DOHH2 (cell line): ENCODE measurements around the gene EBPL.

Source experiments
- H3F3A ChIP-seq: fragments of 200-600 bp; sonication (generic), shearing (Covaris generic); 2 replicates; pipeline ENCODE4 v1.6.0; 2016; ENCODE audit warnings: antibody characterized with exemption, mild to moderate bottlenecking; ENCODE audit not compliant: control insufficient read depth, insufficient read depth
- H3K27ac ChIP-seq: fragments of 200-600 bp; sonication (generic); 2 replicates; pipeline ENCODE4 v1.5.1; 2014; ENCODE audit warnings: low read depth, mild to moderate bottlenecking, low read length, moderate library complexity
- H3K27me3 ChIP-seq: fragments of 200-600 bp; sonication (generic); 2 replicates; pipeline ENCODE4 v1.6.1; 2014; ENCODE audit warnings: mild to moderate bottlenecking, low read length, mixed read lengths; ENCODE audit not compliant: control insufficient read depth
- H3K36me3 ChIP-seq: fragments of 200-600 bp; sonication (generic); 2 replicates; pipeline ENCODE4 v1.6.1; 2014; ENCODE audit warnings: mild to moderate bottlenecking, low read length, moderate library complexity, mixed read lengths; ENCODE audit not compliant: control insufficient read depth
- H3K4me1 ChIP-seq: fragments of 200-600 bp; sonication (generic); 2 replicates; pipeline ENCODE4 v1.6.1; 2014; ENCODE audit warnings: mild to moderate bottlenecking, low read length, mixed read lengths; ENCODE audit not compliant: control insufficient read depth
- H3K4me2 ChIP-seq: fragments of 200-600 bp; sonication (generic); 2 replicates; pipeline ENCODE4 v1.6.0; 2014; ENCODE audit warnings: mild to moderate bottlenecking, low read length, moderate library complexity
- H3K4me3 ChIP-seq: fragments of 200-600 bp; sonication (generic); 2 replicates; pipeline ENCODE4 v1.5.1; 2014; ENCODE audit warnings: mild to moderate bottlenecking, low read length, mixed read lengths
- H3K79me2 ChIP-seq: fragments of 200-600 bp; sonication (generic); 2 replicates; pipeline ENCODE4 v1.6.1; 2014; ENCODE audit warnings: mild to moderate bottlenecking, low read length, mixed read lengths; ENCODE audit not compliant: control insufficient read depth
- H3K9me2 ChIP-seq: fragments of 200-600 bp; sonication (generic); replicated peaks from 2 replicates; pipeline ENCODE4 v1.6.1; 2014; ENCODE audit warnings: mild to moderate bottlenecking, low read length, mixed read lengths; ENCODE audit not compliant: control insufficient read depth
- H3K9me3 ChIP-seq: fragments of 200-600 bp; sonication (generic); 2 replicates; pipeline ENCODE4 v1.6.1; 2014; ENCODE audit warnings: antibody characterized with exemption, low read length, mixed read lengths; ENCODE audit not compliant: control insufficient read depth, insufficient read depth
- H4K20me1 ChIP-seq: fragments of 200-600 bp; sonication (generic); 2 replicates; pipeline ENCODE4 v1.6.0; 2014; ENCODE audit warnings: low read depth, mild to moderate bottlenecking, antibody characterized with exemption, low read length, moderate library complexity; ENCODE audit not compliant: control insufficient read depth, insufficient read depth
- EZH2phosphoT487 ChIP-seq: fragments of 200-600 bp; sonication (generic); IDR thresholded peaks from 2 replicates; pipeline ENCODE4 v1.6.1; 2017; ENCODE audit warnings: borderline replicate concordance, mild to moderate bottlenecking, antibody characterized with exemption, low read length, moderate library complexity, mixed read lengths
- TF ChIP-seq, protein P1 (sequence below): fragments of 200-600 bp; sonication (generic); IDR thresholded peaks from one replicate; pipeline ENCODE4 v1.5.1; 2014; ENCODE audit warnings: antibody characterized with exemption, mild to moderate bottlenecking, low read depth, low read length; ENCODE audit not compliant: poor library complexity, severe bottlenecking

Gene EBPL

DNA sequence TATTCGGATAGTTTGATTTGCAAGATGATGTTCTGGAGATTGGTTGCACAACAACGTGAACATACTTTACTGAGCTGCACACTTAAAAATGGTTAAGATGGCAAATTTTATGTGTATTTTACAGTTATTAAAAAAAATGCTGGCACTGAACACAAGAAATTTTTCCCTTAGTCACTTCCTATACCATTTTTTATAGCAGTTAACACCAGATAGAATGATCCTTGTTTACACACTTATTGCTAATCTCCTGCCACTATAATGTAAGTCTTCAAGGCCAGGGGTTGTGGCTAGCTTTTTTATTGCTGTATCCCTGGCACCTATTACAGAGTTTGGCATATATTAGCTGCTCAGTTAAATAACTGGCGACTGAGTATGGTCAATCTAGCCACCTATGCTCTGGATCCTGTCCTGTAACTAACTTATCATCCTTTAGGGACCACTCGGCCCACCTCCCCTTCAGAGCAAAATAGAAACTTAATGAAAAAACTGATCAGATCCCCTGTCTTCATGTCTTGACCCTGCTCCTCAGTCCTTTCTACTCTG, 2.0 kb upstream of the EBPL start:
- TF ChIP-seq EZH2phosphoT487: no peak
- TF ChIP-seq, protein P1, sequence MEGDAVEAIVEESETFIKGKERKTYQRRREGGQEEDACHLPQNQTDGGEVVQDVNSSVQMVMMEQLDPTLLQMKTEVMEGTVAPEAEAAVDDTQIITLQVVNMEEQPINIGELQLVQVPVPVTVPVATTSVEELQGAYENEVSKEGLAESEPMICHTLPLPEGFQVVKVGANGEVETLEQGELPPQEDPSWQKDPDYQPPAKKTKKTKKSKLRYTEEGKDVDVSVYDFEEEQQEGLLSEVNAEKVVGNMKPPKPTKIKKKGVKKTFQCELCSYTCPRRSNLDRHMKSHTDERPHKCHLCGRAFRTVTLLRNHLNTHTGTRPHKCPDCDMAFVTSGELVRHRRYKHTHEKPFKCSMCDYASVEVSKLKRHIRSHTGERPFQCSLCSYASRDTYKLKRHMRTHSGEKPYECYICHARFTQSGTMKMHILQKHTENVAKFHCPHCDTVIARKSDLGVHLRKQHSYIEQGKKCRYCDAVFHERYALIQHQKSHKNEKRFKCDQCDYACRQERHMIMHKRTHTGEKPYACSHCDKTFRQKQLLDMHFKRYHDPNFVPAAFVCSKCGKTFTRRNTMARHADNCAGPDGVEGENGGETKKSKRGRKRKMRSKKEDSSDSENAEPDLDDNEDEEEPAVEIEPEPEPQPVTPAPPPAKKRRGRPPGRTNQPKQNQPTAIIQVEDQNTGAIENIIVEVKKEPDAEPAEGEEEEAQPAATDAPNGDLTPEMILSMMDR: no peak
- Histone ChIP-seq H3K4me1 (peaks cover 21% of the 10 kb centered on the region), H3K79me2 (peaks cover 25% of the 10 kb centered on the region), H4K20me1 (0 out of 2 replicates have a peak, but pooled peaks cover 3% of the 10 kb centered on the region), H3K9me2 (no peaks in the 10 kb centered on the region), H3K4me2 (no peak overlapping the region), H3K9me3 (no peaks in the 10 kb centered on the region), H3F3A (peaks cover 7% of the 10 kb centered on the region), H3K27me3 (no peaks in the 10 kb centered on the region), H3K4me3 (no peak overlapping the region), H3K27ac (no peak overlapping the region), H3K36me3 (peaks cover 12% of the 10 kb centered on the region)

GRCh38 chr13:49690133-49690994, 922 bp downstream of the EBPL start:
- no peak for TF ChIP-seq EZH2phosphoT487
- TF ChIP-seq, protein P1: no peak
- Histone ChIP-seq H3K9me2 (no peaks in the 10 kb centered on the region), H3K27me3 (no peaks in the 10 kb centered on the region), H3F3A (peaks cover 7% of the 10 kb centered on the region), H3K27ac (peak overlapping the region; percentile 27), H3K4me1 (peaks cover 26% of the 10 kb centered on the region), H3K9me3 (no peaks in the 10 kb centered on the region), H3K4me3 (peak overlapping the region; percentile 84), H4K20me1 (0 out of 2 replicates have a peak, but pooled peaks cover 3% of the 10 kb centered on the region), H3K4me2 (peak overlapping the region; percentile 84), H3K79me2 (peaks cover 46% of the 10 kb centered on the region), H3K36me3 (peaks cover 27% of the 10 kb centered on the region)

DNA sequence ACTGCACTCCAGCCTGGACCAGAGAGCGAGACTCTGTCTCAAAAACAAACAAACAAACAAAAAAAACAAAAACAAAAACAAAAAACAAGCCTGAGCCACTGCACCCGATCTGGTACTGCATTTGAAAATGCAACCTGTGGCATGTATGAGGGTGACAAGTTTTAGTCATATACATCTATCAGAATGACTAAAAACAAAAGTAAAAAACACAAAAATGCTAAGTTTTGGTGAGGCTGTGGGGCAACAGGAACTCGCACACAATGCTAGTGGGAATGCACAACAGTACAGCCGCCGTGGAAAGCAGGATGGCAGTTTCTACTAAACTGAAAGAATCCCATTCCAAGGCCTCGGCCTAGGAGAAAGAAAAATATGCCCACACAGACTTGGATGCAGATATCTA, 7.8 kb downstream of the EBPL start:
- TF ChIP-seq EZH2phosphoT487: no peak
- TF ChIP-seq, protein P1: no peak
- Histone ChIP-seq H4K20me1 (no peaks in the 10 kb centered on the region), H3K9me2 (no peaks in the 10 kb centered on the region), H3F3A (no peaks in the 10 kb centered on the region), H3K4me2 (no peak overlapping the region), H3K4me1 (peaks cover 17% of the 10 kb centered on the region), H3K4me3 (no peak overlapping the region), H3K27ac (no peak overlapping the region), H3K79me2 (peaks cover 75% of the 10 kb centered on the region), H3K9me3 (no peaks in the 10 kb centered on the region), H3K36me3 (peaks cover 34% of the 10 kb centered on the region), H3K27me3 (no peaks in the 10 kb centered on the region)
